GM18951 (cell line): ENCODE measurements around the gene ZFYVE21.

Experiments
- POLR2A ChIP-seq: IDR thresholded peaks from 4 replicates; pipeline ENCODE4 v1.6.1; 2011; ENCODE audit warnings: mild to moderate bottlenecking; ENCODE audit not compliant: insufficient read length, insufficient read depth; ENCODE audit errors: extremely low read depth
- in situ Hi-C: fragments of 300-500 bp; cut with MboI; formaldehyde crosslinking; loops from one replicate; pipeline ENCODE4 v1.12.0; 2022; ENCODE audit warnings: low sequenced_read_pairs, mixed read lengths, inconsistent platforms; ENCODE audit not compliant: unreplicated experiment

Gene ZFYVE21

GRCh38 chr14:103736546-103737431 lies 21.2 kb downstream of the ZFYVE21 start:
- TF ChIP-seq POLR2A = no peak
- in situ Hi-C loops = no loop called here

DNA sequence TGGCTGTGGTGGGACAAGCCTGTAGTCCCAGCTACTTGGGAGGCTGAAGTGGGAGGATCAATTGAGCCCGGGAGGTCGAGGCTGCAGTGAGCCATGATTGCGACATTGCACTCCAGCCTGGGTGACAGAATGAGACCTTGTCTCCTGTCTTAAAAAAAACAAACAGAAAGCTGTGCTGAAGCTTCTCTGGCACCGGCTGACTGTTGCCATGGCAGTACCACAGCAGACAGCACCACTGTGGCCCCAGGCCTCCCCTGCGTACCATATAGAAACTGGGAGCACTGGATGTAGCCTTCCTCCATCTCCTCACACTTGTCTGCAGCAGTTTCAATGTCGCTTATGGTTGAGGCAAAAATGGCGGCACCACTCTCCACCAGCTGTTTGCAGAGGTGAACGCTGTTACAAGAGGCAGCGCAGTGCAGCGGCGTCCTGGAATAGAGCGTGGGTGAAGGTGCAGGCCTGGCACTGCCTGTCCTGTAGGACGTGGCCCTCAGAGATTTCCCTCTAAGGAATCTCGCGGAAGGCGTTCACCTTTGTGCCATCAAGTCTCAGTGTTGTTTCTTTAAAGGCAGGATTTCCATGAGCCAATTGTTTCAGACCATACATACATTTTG lies 21.9 kb downstream of the ZFYVE21 start:
- in situ Hi-C loops = no loop called here
- no peak for TF ChIP-seq POLR2A

DNA sequence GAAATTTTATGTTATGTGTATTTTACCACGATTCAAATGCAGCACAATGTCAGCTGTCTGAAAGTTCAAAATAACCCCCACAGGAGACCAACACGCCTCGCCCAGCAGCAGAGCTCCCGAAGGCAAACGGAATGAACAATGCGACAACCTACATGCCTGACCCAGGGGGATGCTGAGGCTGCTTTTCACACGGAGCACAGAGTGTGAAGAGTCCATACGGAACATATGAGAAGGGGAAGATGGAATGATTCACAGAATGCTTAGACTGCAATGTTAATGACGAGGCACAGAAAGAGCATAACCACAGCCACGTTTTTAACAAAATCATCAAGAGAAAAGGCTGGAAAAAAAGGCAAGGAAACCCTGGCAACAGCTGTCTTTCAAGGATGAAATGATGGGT lies 22.6 kb downstream of the ZFYVE21 start:
- no peak for TF ChIP-seq POLR2A

DNA sequence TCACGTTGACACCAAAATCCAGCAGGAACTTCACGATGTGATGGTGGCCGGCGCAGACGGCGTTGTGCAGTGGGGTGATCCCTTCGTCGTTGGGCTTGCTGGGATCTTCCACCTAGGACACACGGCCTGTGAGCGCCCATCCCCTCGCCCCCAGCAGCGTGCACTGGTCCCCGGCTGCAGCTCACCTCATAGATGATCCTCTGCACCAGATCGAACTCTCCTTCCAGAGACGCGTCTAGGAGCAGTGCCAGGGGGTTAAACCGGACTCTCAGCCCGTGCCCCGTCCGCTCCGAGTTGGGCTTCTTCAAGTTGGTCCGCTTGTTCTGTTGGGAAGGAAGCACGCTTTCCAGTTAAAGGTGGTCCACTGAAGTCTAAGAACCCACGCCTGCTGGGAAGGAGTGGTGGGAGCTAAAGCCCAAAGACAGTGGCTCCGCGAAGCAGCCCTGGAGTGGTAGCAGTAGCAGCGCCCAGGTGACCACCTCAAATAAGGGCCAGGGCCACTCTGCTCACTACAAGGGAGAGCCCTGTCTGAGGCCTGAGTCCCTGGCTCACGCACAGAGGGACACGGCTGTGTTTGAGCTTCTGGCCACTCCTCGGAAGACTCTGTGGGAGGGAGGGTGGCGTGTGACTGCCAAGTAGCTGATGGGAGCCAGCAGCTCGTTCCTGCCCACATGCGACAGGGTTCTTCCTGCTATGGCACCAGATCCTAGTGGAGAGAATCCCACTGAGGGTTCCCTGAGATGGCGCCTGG lies 23.3 kb downstream of the ZFYVE21 start:
- in situ Hi-C loops = no loop called here
- TF ChIP-seq POLR2A = no peak

More for the DNA sequence above, 22.6 kb downstream of the ZFYVE21 start:
- in situ Hi-C loops = no loop called here

GRCh38 chr14:103739466-103739792 lies 23.8 kb downstream of the ZFYVE21 start:
- no peak for TF ChIP-seq POLR2A
- in situ Hi-C loops = no loop called here

GRCh38 chr14:103739793-103740501 lies 24.3 kb downstream of the ZFYVE21 start:
- no peak for TF ChIP-seq POLR2A
- in situ Hi-C loops = no loop called here

DNA sequence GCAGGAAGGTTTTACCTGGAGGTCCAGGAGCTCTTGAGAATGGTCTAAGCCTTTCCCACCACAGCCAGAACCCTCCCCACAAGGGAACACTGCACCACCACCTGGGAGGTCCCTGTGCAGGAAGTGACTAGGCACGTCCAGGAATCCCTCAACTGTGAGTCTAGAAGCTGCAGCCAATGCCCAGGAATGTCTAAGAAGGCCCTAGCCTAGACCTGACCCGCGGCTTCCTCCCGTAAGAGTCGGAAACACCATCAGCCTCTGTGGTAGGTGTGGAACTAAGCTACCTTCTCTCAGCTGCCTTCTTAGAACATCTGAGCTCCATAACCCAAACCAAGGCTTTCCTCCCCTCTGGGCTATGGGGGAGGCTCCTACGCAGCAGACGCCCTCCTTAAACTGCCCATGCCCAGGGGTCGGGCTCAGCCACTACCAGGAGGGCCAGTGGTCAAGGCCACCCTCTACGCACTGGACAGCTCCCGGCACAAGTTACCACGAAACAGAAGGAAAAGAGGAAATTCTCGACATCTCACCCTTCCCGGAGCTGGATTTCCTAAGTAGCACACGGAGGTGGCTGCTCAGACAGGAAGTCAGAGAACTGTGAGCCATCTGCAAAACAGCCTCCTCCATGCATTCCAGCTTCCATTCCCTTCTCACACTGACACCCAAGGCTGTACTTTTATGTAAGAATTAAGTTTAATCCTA lies 25.5 kb downstream of the ZFYVE21 start:
- in situ Hi-C loops = no loop called here
- no peak for TF ChIP-seq POLR2A

DNA sequence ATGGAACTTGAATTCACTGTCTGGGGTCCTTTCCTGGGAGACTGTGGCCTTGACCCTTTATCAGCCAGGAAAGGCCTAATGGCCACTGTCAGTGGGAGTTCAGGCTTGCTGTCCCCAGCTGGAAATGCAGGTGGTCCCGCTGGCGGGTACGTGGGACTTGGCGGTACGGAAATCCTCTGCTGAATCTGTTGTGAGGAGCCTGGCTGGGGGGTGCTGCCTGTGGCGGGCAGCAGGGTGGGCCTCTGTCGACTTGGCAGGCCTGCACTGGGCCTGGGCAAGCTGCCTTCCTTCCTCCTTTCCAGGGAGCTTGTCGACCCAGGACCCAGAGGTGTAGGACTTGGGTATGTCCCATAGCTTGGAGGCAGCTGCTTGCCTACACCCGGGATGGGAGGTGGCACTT lies 26.3 kb downstream of the ZFYVE21 start:
- TF ChIP-seq POLR2A = no peak
- in situ Hi-C loops = no loop called here

DNA sequence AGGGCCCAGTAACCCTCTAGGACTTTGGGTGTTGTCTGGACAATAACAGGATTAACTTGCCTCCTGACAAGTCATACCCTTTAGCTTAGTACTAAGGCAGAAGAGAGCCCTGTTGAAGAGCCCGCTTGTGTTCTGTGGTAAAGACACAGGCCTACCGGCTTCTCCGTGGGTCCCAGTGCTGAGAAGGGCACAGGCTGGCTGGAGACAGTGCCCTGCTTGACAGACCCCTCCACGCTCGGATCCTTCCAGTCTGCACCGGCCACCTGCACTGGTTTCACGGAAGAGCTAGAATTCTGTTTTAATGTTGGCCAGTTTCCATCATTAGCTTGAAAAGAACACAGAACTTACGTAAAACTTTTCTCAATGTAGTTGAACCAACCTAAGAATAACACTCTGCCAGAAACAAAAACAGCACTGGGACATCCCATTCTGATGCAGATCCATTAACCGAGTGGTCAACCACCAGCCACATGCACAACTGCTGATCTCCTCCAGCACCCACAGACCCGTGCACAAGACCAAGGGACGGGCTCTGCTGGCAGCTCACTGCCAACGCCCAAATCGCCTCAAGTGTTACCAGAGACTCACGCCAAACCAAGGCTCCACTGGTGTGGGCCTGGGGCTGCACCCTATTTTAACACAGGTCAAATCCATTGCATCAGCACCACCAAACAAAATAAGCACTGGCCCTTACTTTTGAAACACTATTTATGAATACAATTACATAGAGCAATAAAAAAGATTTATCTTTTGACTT lies 27.1 kb downstream of the ZFYVE21 start:
- in situ Hi-C loops = no loop called here
- no peak for TF ChIP-seq POLR2A

- in situ Hi-C loops = no loop called here
- no peak for TF ChIP-seq POLR2A
These were observed 28.1 kb downstream of the ZFYVE21 start for GRCh38 chr14:103743691-103744090.

DNA sequence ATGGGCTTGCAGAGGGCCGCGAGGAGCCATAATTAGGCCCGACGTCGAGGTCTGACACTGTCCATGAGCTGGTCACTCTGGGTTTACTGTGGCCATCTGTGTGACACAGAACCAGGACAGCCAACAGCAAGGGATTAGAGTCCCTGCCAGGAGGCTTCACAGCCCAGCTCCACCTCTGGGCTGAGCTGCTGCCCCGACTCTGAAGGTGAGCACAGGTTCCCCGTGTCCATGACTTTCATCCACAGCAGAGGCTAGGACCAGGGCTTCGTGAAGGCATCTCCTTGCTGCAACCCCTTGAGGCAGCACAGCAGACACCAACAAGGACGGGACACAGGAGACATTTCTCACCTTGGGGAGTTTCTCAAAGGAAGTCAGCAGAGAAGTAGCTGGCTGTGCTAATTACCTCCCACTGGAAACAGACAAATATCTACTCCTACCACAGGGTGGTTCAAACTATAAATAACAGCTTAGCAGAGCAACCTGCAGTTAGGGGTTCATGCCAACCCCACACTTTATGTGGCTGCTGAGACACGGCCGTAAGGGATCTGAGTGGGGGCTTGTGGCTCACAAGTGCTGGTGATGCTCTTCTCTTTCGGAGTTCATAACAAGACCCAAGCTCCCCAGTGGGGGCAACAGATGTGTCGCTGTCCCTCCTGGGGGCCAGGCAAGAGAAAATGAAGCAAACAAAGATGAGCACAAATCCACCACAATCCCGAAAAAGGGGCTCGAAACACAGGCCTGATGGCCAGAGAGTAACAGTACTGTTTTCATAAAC lies 29.2 kb downstream of the ZFYVE21 start:
- no peak for TF ChIP-seq POLR2A
- in situ Hi-C loops = no loop called here

DNA sequence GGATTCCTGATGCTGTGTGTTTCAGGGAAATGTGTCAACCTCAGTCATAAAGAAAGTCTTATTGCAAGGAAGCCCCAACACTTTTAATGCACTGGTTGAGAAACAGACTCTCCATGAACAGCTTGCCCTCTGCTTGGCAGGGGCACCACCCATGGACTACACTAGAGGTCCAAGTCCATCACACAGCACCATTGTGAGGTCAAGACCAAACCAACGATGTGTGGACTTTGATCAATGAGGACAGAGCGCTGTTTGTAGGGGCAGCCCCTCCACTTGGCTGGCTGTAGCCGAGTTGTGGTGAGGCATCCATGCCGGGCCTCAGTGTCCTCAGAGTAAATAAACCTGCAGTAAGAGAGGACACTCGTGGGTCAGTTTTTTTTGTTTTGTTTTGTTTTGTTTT lies 29.8 kb downstream of the ZFYVE21 start:
- TF ChIP-seq POLR2A = no peak
- in situ Hi-C loops = no loop called here

DNA sequence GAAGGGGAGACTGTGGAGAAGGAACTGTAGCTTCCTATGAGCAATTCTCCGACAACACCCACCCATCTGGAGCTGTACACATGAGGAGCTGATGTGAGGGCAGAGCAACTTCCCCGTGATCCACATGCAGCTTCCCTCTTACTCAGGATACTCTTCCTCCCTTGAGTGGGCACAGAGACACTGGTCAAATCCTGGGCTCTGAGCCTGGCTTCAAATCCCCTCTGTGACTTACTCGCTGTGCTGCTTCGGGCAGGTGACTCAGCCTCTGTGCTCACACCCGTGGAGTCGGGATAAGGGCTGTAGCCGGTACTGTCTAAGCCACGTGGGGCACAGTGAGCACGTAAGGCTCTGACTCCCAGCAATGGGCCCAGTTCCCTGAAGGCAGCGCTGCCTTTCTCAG lies 31.1 kb downstream of the ZFYVE21 start:
- no peak for TF ChIP-seq POLR2A

More for the DNA sequence above, 31.1 kb downstream of the ZFYVE21 start:
- in situ Hi-C loops = no loop called here
